Loucy (cell line): ENCODE data around the gene CD83.

Source experiments
- H2AFZ ChIP-seq: fragments of 200-600 bp; sonication (generic); 2 replicates; pipeline ENCODE4 v1.6.0; 2016; ENCODE audit warnings: antibody characterized with exemption, mild to moderate bottlenecking, low read length, moderate library complexity
- H3F3A ChIP-seq: fragments of 200-600 bp; 2 replicates; pipeline ENCODE4 v1.6.0; 2016; ENCODE audit warnings: antibody characterized with exemption, low read depth, mild to moderate bottlenecking
- H3K27me3 ChIP-seq: fragments of 200-600 bp; sonication (generic); 2 replicates; pipeline ENCODE4 v1.6.1; 2014; ENCODE audit warnings: low read length, mild to moderate bottlenecking; ENCODE audit not compliant: insufficient read depth, poor library complexity, severe bottlenecking
- H3K36me3 ChIP-seq: fragments of 200-600 bp; sonication (generic); 2 replicates; pipeline ENCODE4 v1.6.1; 2016; ENCODE audit warnings: low read length; ENCODE audit not compliant: insufficient read depth
- H3K4me1 ChIP-seq: fragments of 200-600 bp; sonication (generic); 2 replicates; pipeline ENCODE4 v1.5.1; 2014; ENCODE audit warnings: low read length, mild to moderate bottlenecking; ENCODE audit not compliant: insufficient read depth, poor library complexity, severe bottlenecking
- H3K4me2 ChIP-seq: fragments of 200-600 bp; sonication (generic); 2 replicates; pipeline ENCODE4 v1.6.0; 2014; ENCODE audit warnings: antibody characterized with exemption, low read length, low read depth, mild to moderate bottlenecking; ENCODE audit not compliant: poor library complexity, severe bottlenecking
- H3K4me3 ChIP-seq: fragments of 200-600 bp; sonication (generic); 2 replicates; pipeline ENCODE4 v1.5.1; 2014; ENCODE audit warnings: low read length, mild to moderate bottlenecking, mixed read lengths; ENCODE audit not compliant: poor library complexity, severe bottlenecking
- H3K79me2 ChIP-seq: fragments of 200-600 bp; sonication (generic); 2 replicates; pipeline ENCODE4 v1.6.1; 2014; ENCODE audit warnings: low read length; ENCODE audit not compliant: insufficient read depth
- H3K9ac ChIP-seq: fragments of 200-600 bp; sonication (generic); 2 replicates; pipeline ENCODE4 v1.6.0; 2014; ENCODE audit warnings: mild to moderate bottlenecking, low read depth, low read length, moderate library complexity; ENCODE audit not compliant: poor library complexity, severe bottlenecking
- H3K9me2 ChIP-seq: fragments of 200-600 bp; sonication (generic); replicated peaks from 2 replicates; pipeline ENCODE4 v1.6.1; 2016; ENCODE audit warnings: low read depth, low read length, mixed read lengths
- H3K9me3 ChIP-seq: fragments of 200-600 bp; sonication (generic); 2 replicates; pipeline ENCODE4 v1.6.1; 2014; ENCODE audit warnings: mild to moderate bottlenecking, antibody characterized with exemption, low read length, low read depth; ENCODE audit not compliant: insufficient read depth
- H4K20me1 ChIP-seq: fragments of 200-600 bp; sonication (generic); 2 replicates; pipeline ENCODE4 v1.6.0; 2014; ENCODE audit warnings: antibody characterized with exemption, low read length, mild to moderate bottlenecking; ENCODE audit not compliant: insufficient read depth, poor library complexity, severe bottlenecking
- CTCF ChIP-seq: fragments of 200-600 bp; sonication (generic); conservative IDR thresholded peaks from 2 replicates; pipeline ENCODE4 v1.5.1; 2014; ENCODE audit warnings: mild to moderate bottlenecking, antibody characterized with exemption, low read length
- EZH2phosphoT487 ChIP-seq: fragments of 200-600 bp; IDR thresholded peaks from 2 replicates; pipeline ENCODE4 v1.6.1; 2018; ENCODE audit warnings: antibody characterized with exemption, mild to moderate bottlenecking, moderate library complexity, borderline replicate concordance

The CD83 gene

GRCh38 chr6:14110001-14110818 lies 7.4 kb upstream of the CD83 start:
- H3K4me3 ChIP-seq: no peak overlapping the region
- H3K9ac ChIP-seq: no peak overlapping the region
- TF ChIP-seq EZH2phosphoT487: no peak
- no peak for TF ChIP-seq CTCF
- H3K9me2 ChIP-seq: no peaks in the 10 kb centered on the region
- H2AFZ ChIP-seq: no peak overlapping the region
- no peak overlapping the region for H3K4me2 ChIP-seq
- no peaks in the 10 kb centered on the region for H4K20me1 ChIP-seq
- H3K27me3 ChIP-seq: peaks cover 2% of the 10 kb centered on the region
- no peaks in the 10 kb centered on the region for H3K36me3 ChIP-seq
- H3K79me2 ChIP-seq: no peaks in the 10 kb centered on the region
- peaks cover 11% of the 10 kb centered on the region; the same call in 1 of the 2 replicates for H3K9me3 ChIP-seq
- H3K4me1 ChIP-seq: peaks cover 8% of the 10 kb centered on the region
- no peaks in the 10 kb centered on the region for H3F3A ChIP-seq

GRCh38 chr6:14113976-14114375 lies 3.6 kb upstream of the CD83 start:
- Histone ChIP-seq H3K9ac (no peak overlapping the region), H3K9me3 (no peaks in the 10 kb centered on the region), H4K20me1 (no peaks in the 10 kb centered on the region), H2AFZ (no peak overlapping the region), H3K4me1 (peaks cover 20% of the 10 kb centered on the region), H3F3A (peaks cover 6% of the 10 kb centered on the region; the same call in 1 of the 2 replicates), H3K4me2 (no peak overlapping the region), H3K36me3 (no peaks in the 10 kb centered on the region), H3K79me2 (peaks cover 11% of the 10 kb centered on the region), H3K27me3 (no peaks in the 10 kb centered on the region), H3K9me2 (no peaks in the 10 kb centered on the region), H3K4me3 (no peak overlapping the region)
- TF ChIP-seq CTCF (no peak), EZH2phosphoT487 (no peak)

GRCh38 chr6:14118091-14118439 lies 493 bp downstream of the CD83 start:
- no peaks in the 10 kb centered on the region for H3K36me3 ChIP-seq
- TF ChIP-seq CTCF (no peak; the same call in 1 of the 2 replicates), EZH2phosphoT487 (no peak)
- peaks cover 4% of the 10 kb centered on the region for H4K20me1 ChIP-seq
- peak overlapping the region; percentile 79 for H3K9ac ChIP-seq
- H3K27me3 ChIP-seq: no peaks in the 10 kb centered on the region
- H3K9me3 ChIP-seq: no peaks in the 10 kb centered on the region
- peaks cover 45% of the 10 kb centered on the region for H3K79me2 ChIP-seq
- H3K4me1 ChIP-seq: peaks cover 51% of the 10 kb centered on the region
- no peaks in the 10 kb centered on the region for H3K9me2 ChIP-seq
- H3K4me3 ChIP-seq: peak overlapping the region; percentile 85
- H3K4me2 ChIP-seq: peak overlapping the region; percentile 98
- H3F3A ChIP-seq: peaks cover 6% of the 10 kb centered on the region; the same call in 1 of the 2 replicates
- peak overlapping the region; percentile 76 for H2AFZ ChIP-seq
